Fibroblast of peridontal ligament (primary cell): ENCODE data around the gene PRSS57.
"Not testable (repeated sequence)": the region's sequence is repeated elsewhere in the genome, so short reads cannot be mapped to it uniquely, and the experiment has no call there.

Experiments used
- DNase-seq: peaks from one replicate; pipeline ENCODE4 v3.0.0-alpha.2; 2010; ENCODE audit errors: extremely low read depth

Gene PRSS57

GRCh38 chr19:723247-723646 is 28.0 kb upstream of the PRSS57 start:
- DNase-seq, result no peak

- DNase-seq, result no peak
Observed at GRCh38 chr19:722553-723101, 27.4 kb upstream of the PRSS57 start.

GRCh38 chr19:720345-721160 is 25.3 kb upstream of the PRSS57 start:
- no peak for DNase-seq

GRCh38 chr19:719636-720344 is 24.5 kb upstream of the PRSS57 start:
- no peak for DNase-seq

- peak; percentile 35 for DNase-seq
Observed at GRCh38 chr19:718991-719512, 23.8 kb upstream of the PRSS57 start.

GRCh38 chr19:718251-718951 is 23.1 kb upstream of the PRSS57 start:
- DNase-seq, result no peak

GRCh38 chr19:715347-715746 is 20.1 kb upstream of the PRSS57 start:
- no peak for DNase-seq

- DNase-seq, result no peak
Observed at GRCh38 chr19:711254-711653, 16.0 kb upstream of the PRSS57 start.

- no peak for DNase-seq
Observed at GRCh38 chr19:710767-711166, 15.5 kb upstream of the PRSS57 start.

GRCh38 chr19:709965-710571 is 14.8 kb upstream of the PRSS57 start:
- no peak for DNase-seq

- no peak for DNase-seq
Observed at GRCh38 chr19:709196-709964, 14.1 kb upstream of the PRSS57 start.

GRCh38 chr19:708154-709143 is 13.2 kb upstream of the PRSS57 start, which contains the start of gene PALM:
PALM (plus strand) TSS chr19:708935; CDS start chr19:709147, 212 bp downstream.
- DNase-seq, result no peak

GRCh38 chr19:704447-704741 is 9.1 kb upstream of the PRSS57 start:
- no peak for DNase-seq

GRCh38 chr19:703651-704446 is 8.6 kb upstream of the PRSS57 start:
- no peak for DNase-seq

- no peak for DNase-seq
Observed at GRCh38 chr19:703329-703650, 8.0 kb upstream of the PRSS57 start.

- not testable (repeated sequence) for DNase-seq
Observed at GRCh38 chr19:702847-703246, 7.6 kb upstream of the PRSS57 start.

- DNase-seq, result not testable (repeated sequence)
Observed at GRCh38 chr19:699885-700284, 4.6 kb upstream of the PRSS57 start.

- DNase-seq, result not testable (repeated sequence)
Observed at GRCh38 chr19:698529-698928, 3.3 kb upstream of the PRSS57 start.
